PFSK-1 (cell line): ENCODE results near the gene COX17.

Source experiments
- FOXP2 ChIP-seq: optimal IDR thresholded peaks from 2 replicates; pipeline ENCODE3; 2011; ENCODE audit warnings: borderline replicate concordance, control low read depth, inconsistent platforms; ENCODE audit not compliant: insufficient read depth; ENCODE audit errors: extremely low read length, extremely low read depth
- POLR2AphosphoS5 ChIP-seq: IDR thresholded peaks from 2 replicates; pipeline ENCODE4 v1.6.1; 2012; ENCODE audit warnings: low read depth, mild to moderate bottlenecking, control low read depth, low read length, moderate library complexity
- REST ChIP-seq, 2 experiments: IDR thresholded peaks; 2 replicates each; pipeline versions ENCODE4 v1.6.1 to v1.8.0; 2011 to 2012; ENCODE audit warnings: low read depth in 2 of 2, low read length in 2 of 2, control low read depth in 1 of 2, inconsistent platforms in 1 of 2, mild to moderate bottlenecking in 1 of 2, moderate library complexity in 1 of 2; ENCODE audit not compliant: insufficient read depth in 1 of 2
- SIN3A ChIP-seq: IDR thresholded peaks from 2 replicates; pipeline ENCODE4 v1.6.1; 2012; ENCODE audit warnings: mild to moderate bottlenecking, low read length, moderate library complexity, borderline replicate concordance; ENCODE audit not compliant: insufficient read depth
- TAF1 ChIP-seq: IDR thresholded peaks from 2 replicates; pipeline ENCODE4 v1.6.1; 2012; ENCODE audit warnings: low read length, control low read depth, borderline replicate concordance; ENCODE audit not compliant: insufficient read depth

Gene COX17

GRCh38 chr3:119716998-119717397 is 39.8 kb upstream of the COX17 start:
- no peak for TF ChIP-seq TAF1
- TF ChIP-seq REST (IDR thresholded peaks at IDR 0.05; ENCODE audit: insufficient read depth in 1 of 2, low read depth in 2 of 2, low read length in 2 of 2) = no peak
- TF ChIP-seq POLR2AphosphoS5 = no peak
- TF ChIP-seq SIN3A = no peak
- TF ChIP-seq FOXP2 = no peak

- TF ChIP-seq POLR2AphosphoS5 = no peak
- no peak for TF ChIP-seq TAF1
- no peak for TF ChIP-seq SIN3A
- TF ChIP-seq FOXP2 = no peak
- TF ChIP-seq REST (IDR thresholded peaks at IDR 0.05; ENCODE audit: insufficient read depth in 1 of 2, low read depth in 2 of 2, low read length in 2 of 2) = no peak
Observed at GRCh38 chr3:119715105-119715504, 37.9 kb upstream of the COX17 start.

- TF ChIP-seq POLR2AphosphoS5 = no peak
Observed at GRCh38 chr3:119703820-119704531, 26.8 kb upstream of the COX17 start.

- TF ChIP-seq FOXP2 (no peak), TAF1 (no peak), REST (IDR thresholded peaks at IDR 0.05; ENCODE audit: insufficient read depth in 1 of 2, low read depth in 2 of 2, low read length in 2 of 2) (no peak), POLR2AphosphoS5 (no peak), SIN3A (no peak)
Observed at GRCh38 chr3:119702530-119703527, 25.6 kb upstream of the COX17 start, which contains the start of gene CFAP91. CFAP91 (plus strand) TSS chr3:119703022; CDS start chr3:119703099, 77 bp downstream.

- TF ChIP-seq POLR2AphosphoS5 = no peak
- no peak for TF ChIP-seq REST (IDR thresholded peaks at IDR 0.05; ENCODE audit: insufficient read depth in 1 of 2, low read depth in 2 of 2, low read length in 2 of 2)
- TF ChIP-seq SIN3A = no peak
- no peak for TF ChIP-seq FOXP2
- TF ChIP-seq TAF1 = no peak
Observed at GRCh38 chr3:119700920-119701734, 23.9 kb upstream of the COX17 start.
